CD14-positive monocyte (primary cell): ENCODE results near the gene PIWIL4. TPM values are rescaled to one million over a fixed set of nuclear protein-coding genes. Genes with fewer than 3 reads are reported as not detected.

Source experiments
- DNase-seq, 3 donors: peaks; one replicate each; pipeline ENCODE4 v3.0.0-alpha.2; 2011 to 2022
- H2AFZ ChIP-seq: 2 replicates; pipeline ENCODE4 v1.6.0; 2012; ENCODE audit warnings: mild to moderate bottlenecking, low read depth, low read length, inconsistent platforms; ENCODE audit not compliant: insufficient read depth, poor library complexity, severe bottlenecking
- H3K27ac ChIP-seq, 2 donors: 1 replicate in 1 of 2; 2 replicates in 1 of 2; pipeline ENCODE4 v1.5.1; 2012 to 2013; ENCODE audit warnings: low read length in 2 of 2, control low read depth in 1 of 2, inconsistent platforms in 1 of 2, low read depth in 1 of 2, mild to moderate bottlenecking in 1 of 2
- H3K27me3 ChIP-seq, 2 donors: one replicate each; pipeline versions ENCODE4 v1.6.0 to v1.6.1; 2011 to 2013; ENCODE audit warnings: low read length in 2 of 2; ENCODE audit not compliant: control insufficient read depth in 2 of 2, insufficient read depth in 2 of 2
- H3K36me3 ChIP-seq, 2 donors: replicated peaks in 1 of 2; 1 replicate in 1 of 2; 2 replicates in 1 of 2; pipeline versions ENCODE4 v1.5.1 to v1.6.1; 2012 to 2013; ENCODE audit warnings: low read length in 2 of 2, control low read depth in 1 of 2, inconsistent platforms in 1 of 2, mild to moderate bottlenecking in 1 of 2; ENCODE audit not compliant: insufficient read depth in 2 of 2, control insufficient read depth in 1 of 2
- H3K4me1 ChIP-seq, 2 donors: 1 replicate in 1 of 2; 2 replicates in 1 of 2; pipeline versions ENCODE4 v1.5.1 to v1.6.1; 2012 to 2013; ENCODE audit warnings: low read length in 2 of 2, control low read depth in 1 of 2, inconsistent platforms in 1 of 2, mild to moderate bottlenecking in 1 of 2, moderate library complexity in 1 of 2; ENCODE audit not compliant: insufficient read depth in 2 of 2, control insufficient read depth in 1 of 2
- H3K4me2 ChIP-seq: replicated peaks from 2 replicates; pipeline ENCODE3; 2012; ENCODE audit warnings: low read length, moderate library complexity, mild to moderate bottlenecking; ENCODE audit not compliant: poor library complexity, severe bottlenecking; ENCODE audit errors: extremely low read depth
- H3K4me3 ChIP-seq, 3 experiments: fragments of 200-600 bp in 1 of 3; sonication (generic) in 1 of 3; replicated peaks in 1 of 3; 1 replicate in 2 of 3; 2 replicates in 1 of 3; pipeline ENCODE4 v1.5.1; 2011 to 2013; ENCODE audit warnings: low read length in 3 of 3, mild to moderate bottlenecking in 3 of 3, control low read depth in 2 of 3, low read depth in 2 of 3, inconsistent platforms in 1 of 3, moderate library complexity in 1 of 3
- H3K79me2 ChIP-seq: 2 replicates; pipeline ENCODE4 v1.6.0; 2012; ENCODE audit warnings: mild to moderate bottlenecking, control low read depth, inconsistent platforms, low read length, moderate library complexity; ENCODE audit not compliant: insufficient read depth
- H3K9ac ChIP-seq: 2 replicates; pipeline ENCODE4 v1.6.0; 2017; ENCODE audit warnings: low read length, mild to moderate bottlenecking; ENCODE audit not compliant: insufficient read depth, poor library complexity, severe bottlenecking
- H3K9me3 ChIP-seq, 2 donors: replicated peaks in 1 of 2; 1 replicate in 1 of 2; 2 replicates in 1 of 2; pipeline versions ENCODE4 v1.5.1 to v1.6.1; 2012 to 2013; ENCODE audit warnings: low read length in 2 of 2, control low read depth in 1 of 2; ENCODE audit not compliant: control insufficient read depth in 1 of 2, insufficient read depth in 1 of 2
- H4K20me1 ChIP-seq: 2 replicates; pipeline ENCODE4 v1.6.0; 2012; ENCODE audit warnings: mild to moderate bottlenecking, low read length, control low read depth, moderate library complexity; ENCODE audit not compliant: insufficient read depth
- H3K27ac Mint-ChIP-seq, 7 donors: one replicate each; pipeline ENCODE4 v1.8.0; 2020; ENCODE audit warnings: mild to moderate bottlenecking in 7 of 7, mixed read lengths in 7 of 7, moderate library complexity in 6 of 7, inconsistent platforms in 2 of 7
- H3K27me3 Mint-ChIP-seq, 3 donors: one replicate each; pipeline ENCODE4 v1.8.0; 2021 to 2022; ENCODE audit warnings: low read depth in 3 of 3, mild to moderate bottlenecking in 3 of 3, mixed read lengths in 3 of 3, moderate library complexity in 3 of 3, inconsistent platforms in 1 of 3
- H3K36me3 Mint-ChIP-seq, 2 donors: one replicate each; pipeline ENCODE4 v1.8.0; 2020; ENCODE audit warnings: mixed read lengths in 2 of 2, inconsistent platforms in 1 of 2, mild to moderate bottlenecking in 1 of 2
- H3K4me1 Mint-ChIP-seq: one replicate; pipeline ENCODE4 v1.8.0; 2020; ENCODE audit warnings: mild to moderate bottlenecking, mixed read lengths
- H3K4me3 Mint-ChIP-seq, 2 donors: one replicate each; pipeline ENCODE4 v1.8.0; 2020; ENCODE audit warnings: mild to moderate bottlenecking in 2 of 2, mixed read lengths in 2 of 2, moderate library complexity in 1 of 2
- H3K9me3 Mint-ChIP-seq, 7 donors: one replicate each; pipeline ENCODE4 v1.8.0; 2020 to 2022; ENCODE audit warnings: mixed read lengths in 7 of 7, mild to moderate bottlenecking in 6 of 7, moderate library complexity in 6 of 7, inconsistent platforms in 2 of 7
- WGBS: methylation state at CpG from one replicate; pipeline ENCODE4 v1.1.5; 2013; ENCODE audit warnings: missing lambda C conversion rate; ENCODE audit not compliant: insufficient coverage; 5-methylcytosine and 5-hydroxymethylcytosine counted together
- intact Hi-C, 2 donors: fragments of 100-400 bp; cut with micrococcal nuclease; formaldehyde crosslinking; loops; one replicate each; pipeline versions ENCODE4 v1.15.0 to v1.15.1; 2023
- polyA plus RNA-seq, 3 donors: library from polyadenylated mRNA; depleted of rRNA in 1 of 3; unstranded in 2 of 3; stranded (reverse) in 1 of 3; fragments of 300-500 nt in 2 of 3; fragments of >200 nt in 1 of 3; fragmentation: Illumina TruSeq in 2 of 3; gene quantifications; 1 replicate in 2 of 3; 2 replicates in 1 of 3; pipeline ENCODE4 v1.2.3, GENCODE V29; 2012 to 2021
- TF ChIP-seq, protein P1 (sequence below): fragments of 200-600 bp; IDR thresholded peaks from one replicate; pipeline ENCODE4 v1.8.0; 2022; ENCODE audit warnings: antibody characterized with exemption, mild to moderate bottlenecking

The PIWIL4 gene
- polyA plus RNA-seq, 3 donors, result 0.98 to 14.2 (median 1.1) TPM

DNA sequence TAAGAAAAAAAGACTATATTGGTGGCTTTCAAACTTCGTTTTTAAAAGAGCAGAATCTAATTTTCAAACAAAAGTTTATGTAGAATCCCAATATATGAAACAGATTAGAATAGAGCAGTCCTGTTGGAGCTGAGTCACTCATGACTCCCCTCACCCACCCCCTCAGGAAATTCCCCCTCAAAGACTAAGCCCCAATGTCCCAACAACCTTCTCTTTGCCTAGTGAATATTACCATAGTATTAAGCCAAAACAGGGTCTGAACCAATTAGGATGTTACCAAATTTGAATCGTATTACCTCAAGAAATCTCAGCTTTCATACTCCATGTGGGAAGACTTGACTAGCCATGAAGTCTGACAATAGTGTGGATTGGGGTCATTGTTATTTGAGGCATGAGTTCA lies 7.8 kb upstream of the PIWIL4 start:
- H3K9ac ChIP-seq, result no peak overlapping the region
- H3K36me3 Mint-ChIP-seq, result peaks cover 1 to 8% of the 10 kb centered on the region in 2 donors
- H3K27ac Mint-ChIP-seq, result peak overlapping the region; percentile 82 to 95 (median 92)
- H3K4me1 ChIP-seq, result peaks cover 40 to 62% of the 10 kb centered on the region in 2 donors
- H3K4me3 Mint-ChIP-seq, result no peak overlapping the region
- DNase-seq, result peak in 1 of 3 donors; percentile 72
- H3K4me2 ChIP-seq, result no peak overlapping the region
- WGBS, result no CpG with 5 or more reads among the region's 2 CpGs
- no peaks in the 10 kb centered on the region for H3K36me3 ChIP-seq
- intact Hi-C loops, result no loop called here
- H3K9me3 Mint-ChIP-seq, result peaks cover 0 to 1% (median 0%) of the 10 kb centered on the region in 7 donors
- no peaks in the 10 kb centered on the region for H3K27me3 ChIP-seq
- peak overlapping the region; percentile 44 to 86 for H3K27ac ChIP-seq
- H3K9me3 ChIP-seq, result no peaks in the 10 kb centered on the region
- peak overlapping the region; percentile 43 for H2AFZ ChIP-seq
- H4K20me1 ChIP-seq, result no peaks in the 10 kb centered on the region
- TF ChIP-seq, protein P1, sequence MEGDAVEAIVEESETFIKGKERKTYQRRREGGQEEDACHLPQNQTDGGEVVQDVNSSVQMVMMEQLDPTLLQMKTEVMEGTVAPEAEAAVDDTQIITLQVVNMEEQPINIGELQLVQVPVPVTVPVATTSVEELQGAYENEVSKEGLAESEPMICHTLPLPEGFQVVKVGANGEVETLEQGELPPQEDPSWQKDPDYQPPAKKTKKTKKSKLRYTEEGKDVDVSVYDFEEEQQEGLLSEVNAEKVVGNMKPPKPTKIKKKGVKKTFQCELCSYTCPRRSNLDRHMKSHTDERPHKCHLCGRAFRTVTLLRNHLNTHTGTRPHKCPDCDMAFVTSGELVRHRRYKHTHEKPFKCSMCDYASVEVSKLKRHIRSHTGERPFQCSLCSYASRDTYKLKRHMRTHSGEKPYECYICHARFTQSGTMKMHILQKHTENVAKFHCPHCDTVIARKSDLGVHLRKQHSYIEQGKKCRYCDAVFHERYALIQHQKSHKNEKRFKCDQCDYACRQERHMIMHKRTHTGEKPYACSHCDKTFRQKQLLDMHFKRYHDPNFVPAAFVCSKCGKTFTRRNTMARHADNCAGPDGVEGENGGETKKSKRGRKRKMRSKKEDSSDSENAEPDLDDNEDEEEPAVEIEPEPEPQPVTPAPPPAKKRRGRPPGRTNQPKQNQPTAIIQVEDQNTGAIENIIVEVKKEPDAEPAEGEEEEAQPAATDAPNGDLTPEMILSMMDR, result no peak
- peaks cover 76% of the 10 kb centered on the region for H3K4me1 Mint-ChIP-seq
- H3K4me3 ChIP-seq, result no peak overlapping the region
- H3K27me3 Mint-ChIP-seq, result no peaks in the 10 kb centered on the region
- peaks cover 97% of the 10 kb centered on the region for H3K79me2 ChIP-seq

- TF ChIP-seq, protein P1, result no peak
- no peak overlapping the region for H3K4me2 ChIP-seq
- H3K79me2 ChIP-seq, result peaks cover 97% of the 10 kb centered on the region
- intact Hi-C loops, result no loop called here
- no peaks in the 10 kb centered on the region for H3K36me3 ChIP-seq
- no peak overlapping the region for H3K9ac ChIP-seq
- H3K27me3 ChIP-seq, result no peaks in the 10 kb centered on the region
- H3K9me3 ChIP-seq, result no peaks in the 10 kb centered on the region
- peaks cover 0 to 1% (median 0%) of the 10 kb centered on the region in 7 donors for H3K9me3 Mint-ChIP-seq
- H3K4me3 Mint-ChIP-seq, result no peak overlapping the region
- peaks cover 72% of the 10 kb centered on the region for H3K4me1 Mint-ChIP-seq
- peaks cover 1 to 8% of the 10 kb centered on the region in 2 donors for H3K36me3 Mint-ChIP-seq
- H2AFZ ChIP-seq, result no peak overlapping the region
- no peak overlapping the region for H3K27ac ChIP-seq
- WGBS, result no CpG with 5 or more reads among the region's 3 CpGs
- H3K4me1 ChIP-seq, result peaks cover 40 to 65% of the 10 kb centered on the region in 2 donors
- H4K20me1 ChIP-seq, result no peaks in the 10 kb centered on the region
- H3K4me3 ChIP-seq, result no peak overlapping the region
- H3K27ac Mint-ChIP-seq, result peak overlapping the region in 5 of 7 donors; percentile 1 to 74 (median 63)
- H3K27me3 Mint-ChIP-seq, result no peaks in the 10 kb centered on the region
- DNase-seq, result no peak
Measured at GRCh38 chr11:94560834-94561233, 6.3 kb upstream of the PIWIL4 start.
